ENCODE data around the gene NUDT19.

- no peak for TF ChIP-seq CTCF (IDR thresholded peaks at IDR 0.05)
- no peak for TF ChIP-seq POLR2A (IDR thresholded peaks at IDR 0.05)
- no peak for TF ChIP-seq POLR2AphosphoS5 (IDR thresholded peaks at IDR 0.05)
- TF ChIP-seq EP300 (IDR thresholded peaks at IDR 0.05): no peak
These were observed 1.1 kb downstream of the NUDT19 start for GRCh38 chr19:32692727-32693061.
